ENCODE data around the gene FNDC3B. TPM values are rescaled to one million over a fixed set of nuclear protein-coding genes. Genes with fewer than 3 reads are reported as not detected.

FNDC3B gene
- total RNA-seq, 1 donor from 2014 or later = 71.8 TPM

DNA sequence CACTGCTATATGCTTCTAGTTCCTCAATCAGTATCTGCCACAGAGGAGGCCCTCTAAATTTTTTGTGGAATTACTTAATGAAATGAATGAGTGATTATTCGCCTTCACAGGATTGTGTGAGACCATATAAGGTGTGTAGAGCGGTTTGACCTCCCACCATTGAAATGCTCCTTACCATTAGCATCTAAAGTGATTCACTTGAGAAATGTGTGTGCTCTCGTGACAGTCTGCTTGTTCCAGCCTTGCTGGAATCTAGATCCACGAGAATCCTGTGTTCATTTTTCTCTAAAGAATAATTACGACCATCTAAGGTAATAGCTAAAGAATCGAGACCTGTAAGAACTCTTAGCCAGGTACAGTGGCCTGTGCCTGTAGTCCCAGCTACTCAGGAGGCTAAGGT, 126.9 kb downstream of the FNDC3B start:
- no peak for DNase-seq (ENCODE audit: low read depth in 2 of 2)

DNA sequence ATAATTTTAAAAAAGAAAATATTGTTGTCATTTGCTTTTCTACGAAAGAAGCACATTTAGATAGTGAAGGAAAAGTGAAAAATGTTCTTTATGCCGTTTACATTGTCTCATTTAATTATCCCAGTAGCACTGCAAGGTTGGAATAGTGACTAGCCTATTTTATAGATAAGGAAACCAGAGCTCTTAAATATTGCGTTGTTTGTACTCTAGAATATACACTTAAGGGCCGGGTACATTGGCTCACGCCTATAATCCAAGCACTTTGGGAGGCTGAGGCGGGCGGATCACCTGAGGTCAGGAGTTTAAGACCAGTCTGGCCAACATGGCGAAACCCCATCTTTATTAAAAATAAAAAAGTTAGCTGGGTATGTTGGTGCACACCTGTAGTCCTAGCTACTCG, 127.5 kb downstream of the FNDC3B start:
- DNase-seq (ENCODE audit: low read depth in 2 of 2) = no peak

DNA sequence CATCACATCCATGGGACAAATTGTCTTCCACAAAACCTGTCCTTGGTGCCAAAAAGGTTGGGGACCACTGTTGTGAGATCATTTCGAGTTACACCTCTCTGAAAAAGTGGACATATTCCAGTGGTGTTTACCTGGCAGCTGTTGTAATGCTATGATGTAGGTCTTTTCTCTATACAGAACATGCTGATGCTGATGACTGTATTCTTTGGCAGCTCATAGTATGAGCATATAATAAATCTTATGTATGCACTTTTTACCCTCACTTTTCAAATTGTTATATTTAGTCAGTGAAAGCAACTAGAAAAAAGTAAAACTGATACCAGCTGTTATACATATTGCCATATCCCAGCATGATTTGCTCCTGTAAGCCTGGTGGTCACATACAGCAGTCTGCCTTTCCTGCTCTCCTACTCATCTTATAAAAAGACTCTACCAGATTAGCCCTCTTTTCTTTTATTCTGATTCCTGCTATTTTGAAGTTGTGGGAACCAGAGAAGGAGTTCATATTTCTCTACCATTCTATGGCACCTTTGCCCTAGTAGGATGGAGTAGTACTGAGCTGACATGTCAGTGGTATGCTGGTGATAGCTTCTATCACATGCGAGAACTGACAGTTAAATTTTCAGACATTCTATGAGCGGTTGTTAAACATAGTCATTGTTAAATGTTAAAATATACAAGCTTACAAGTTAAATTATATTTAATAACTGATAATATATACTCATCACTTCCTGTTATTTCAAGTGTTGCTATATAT, 128.7 kb downstream of the FNDC3B start:
- no peak for DNase-seq (ENCODE audit: low read depth in 2 of 2)

DNA sequence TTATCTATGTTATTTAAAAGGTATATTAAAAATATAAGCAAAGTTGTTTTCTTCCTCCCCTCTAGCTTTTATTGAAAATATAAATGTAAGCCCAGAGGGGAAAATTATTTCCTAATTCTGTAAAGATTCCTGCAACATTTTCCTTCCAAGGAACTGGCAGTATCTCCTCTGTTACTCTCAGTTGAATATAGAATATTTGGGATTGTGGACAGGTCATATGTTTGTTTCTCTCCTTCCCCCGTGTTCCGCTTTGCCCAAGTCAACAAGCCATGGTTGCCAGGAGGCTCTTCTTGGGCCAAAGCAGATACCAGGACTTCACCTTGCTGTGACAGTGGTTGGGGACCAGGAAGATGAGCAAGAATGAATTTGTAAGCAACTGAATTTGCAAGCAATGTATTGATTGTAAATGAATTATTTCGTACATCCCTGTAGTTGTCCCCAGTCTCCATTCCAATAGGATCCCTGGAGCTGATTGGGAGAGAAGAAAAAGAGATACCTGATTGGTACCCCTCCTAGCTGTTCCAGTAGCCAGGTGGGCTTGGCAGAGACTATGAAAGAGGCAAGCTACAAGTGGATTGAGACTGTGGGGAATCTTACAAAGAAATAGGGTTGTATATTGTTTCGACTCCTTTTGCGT, 130.8 kb downstream of the FNDC3B start:
- no peak for DNase-seq (ENCODE audit: low read depth in 2 of 2)

DNA sequence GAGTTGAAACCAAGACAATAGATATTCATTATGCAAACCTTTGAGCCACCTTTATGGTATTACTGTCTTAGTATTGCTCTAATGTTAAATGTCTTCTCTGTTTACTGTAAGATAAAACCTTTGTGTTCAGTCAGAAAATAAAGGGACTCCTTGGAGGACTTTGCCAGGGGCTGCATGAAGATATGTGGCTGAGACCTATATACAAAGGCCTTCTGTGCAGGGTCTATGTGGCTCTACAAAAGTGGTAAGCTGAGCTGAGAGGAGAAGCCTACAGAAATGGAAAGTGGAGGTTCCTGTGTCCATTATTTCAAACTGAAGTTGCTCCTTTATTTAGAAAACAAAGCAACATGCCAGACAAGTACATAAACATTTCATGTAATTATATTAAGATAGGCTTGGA, 131.5 kb downstream of the FNDC3B start:
- no peak for DNase-seq (ENCODE audit: low read depth in 2 of 2)

DNA sequence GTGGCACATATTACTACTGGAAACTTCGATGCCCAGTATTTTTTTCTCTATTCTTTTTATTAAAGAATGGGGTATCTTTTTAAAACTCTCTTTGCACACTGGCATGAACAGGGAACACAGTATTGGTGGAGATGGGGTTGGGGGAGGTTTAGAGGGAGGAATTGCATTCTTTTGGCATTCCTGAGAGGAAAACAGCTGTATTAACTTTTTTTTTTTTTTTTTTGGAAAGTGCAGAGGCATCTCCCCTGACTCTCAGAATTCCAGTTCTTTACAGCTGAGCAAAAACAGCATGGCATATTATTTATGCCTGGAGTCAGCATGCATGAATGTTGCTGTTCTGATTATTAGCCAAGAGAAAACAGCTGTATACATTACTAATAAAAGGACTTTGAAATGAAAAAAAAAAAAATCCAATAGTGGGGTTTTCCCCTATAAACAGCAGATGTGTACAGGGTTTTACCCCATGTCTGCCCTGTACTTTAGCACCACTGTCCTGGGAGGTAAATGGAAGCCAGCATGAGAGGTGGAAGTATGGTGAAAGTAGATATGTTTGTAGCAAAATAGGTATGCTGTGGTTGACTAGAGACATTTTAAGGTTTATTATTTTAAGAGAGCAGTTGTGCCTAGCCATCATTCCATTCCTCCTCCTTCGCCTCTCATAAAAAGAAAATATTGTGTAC, 132.2 kb downstream of the FNDC3B start:
- DNase-seq (ENCODE audit: low read depth in 2 of 2) = no peak

DNA sequence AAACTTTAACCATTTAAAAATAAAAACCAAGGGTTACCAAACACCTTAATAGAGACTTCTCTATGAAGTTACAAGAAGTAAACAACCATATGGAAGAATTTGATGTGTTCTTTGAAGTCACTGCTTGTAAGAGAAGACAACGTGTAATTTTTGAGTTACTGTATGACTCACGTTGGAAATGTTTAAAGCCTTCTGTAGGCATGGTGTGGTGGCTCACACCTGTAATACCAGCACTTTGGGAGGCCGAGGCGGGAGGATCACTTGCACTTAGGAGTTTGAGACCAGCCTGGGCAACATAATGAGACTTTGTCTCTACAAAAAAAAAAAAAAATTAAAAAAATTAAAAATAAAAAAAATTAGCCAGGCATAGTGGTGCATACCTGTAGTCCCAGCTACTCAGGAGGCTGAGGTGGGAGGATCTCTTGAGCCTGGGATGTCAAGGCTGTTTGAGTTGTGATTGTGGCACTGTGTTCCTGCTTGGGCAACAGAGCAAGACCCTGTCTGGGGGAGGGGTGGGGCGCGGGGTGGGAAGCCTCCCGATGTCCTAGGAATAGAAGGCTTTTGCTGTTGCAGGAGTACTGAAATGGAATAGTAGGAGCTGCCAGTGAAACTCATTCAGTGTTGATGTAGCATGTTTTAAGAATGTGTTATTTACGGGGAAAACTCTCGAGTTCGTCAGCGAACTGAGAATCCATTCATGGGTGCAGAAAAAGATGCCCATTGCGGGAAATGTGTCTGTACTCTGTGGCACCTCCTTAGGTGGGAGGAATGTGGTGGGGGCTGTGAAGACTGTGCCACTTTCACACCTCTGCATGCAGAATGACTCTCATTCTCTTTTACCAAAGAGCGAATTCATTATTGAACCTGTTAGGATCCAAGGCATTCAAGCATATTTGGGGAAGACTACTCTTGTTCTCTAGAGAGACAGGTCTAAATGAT, 134.2 kb downstream of the FNDC3B start:
- DNase-seq (ENCODE audit: low read depth in 2 of 2) = no peak

DNA sequence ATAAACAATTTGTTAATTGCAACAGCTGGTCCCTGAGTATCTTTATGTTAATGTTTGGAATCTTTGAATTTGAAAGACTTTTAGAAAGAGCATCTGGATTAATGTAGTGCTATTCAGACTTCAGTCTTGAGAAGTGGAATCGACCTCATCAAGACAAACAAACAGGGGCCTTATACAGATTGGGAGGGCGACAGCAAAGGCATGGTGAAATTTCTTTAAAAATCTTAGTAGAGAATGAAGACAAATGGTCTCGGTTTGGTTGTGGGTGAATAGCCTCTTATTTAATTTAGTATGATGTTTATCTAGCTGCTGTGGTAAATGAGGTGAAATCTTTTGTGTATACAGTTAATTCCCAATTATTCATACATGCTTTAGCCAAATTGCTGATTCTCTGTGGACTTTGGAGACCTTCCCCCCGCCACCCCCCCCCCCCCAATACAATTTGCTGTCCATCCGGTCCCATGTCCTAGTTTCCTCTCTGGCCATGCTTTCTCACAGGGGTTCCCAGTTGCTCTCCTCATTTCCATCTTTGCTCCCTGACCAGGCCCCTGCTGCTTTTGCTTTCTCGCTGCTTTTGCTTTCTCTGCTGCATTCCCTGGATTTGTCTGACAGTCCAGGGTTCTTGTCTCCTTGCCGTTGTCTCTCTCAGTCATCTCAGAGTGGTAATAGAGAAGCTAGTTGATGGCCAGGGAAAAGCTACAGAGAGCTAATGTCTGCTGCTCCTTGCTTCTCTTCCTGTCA, 135.3 kb downstream of the FNDC3B start:
- DNase-seq (ENCODE audit: low read depth in 2 of 2) = peak; percentile 25 to 31

DNA sequence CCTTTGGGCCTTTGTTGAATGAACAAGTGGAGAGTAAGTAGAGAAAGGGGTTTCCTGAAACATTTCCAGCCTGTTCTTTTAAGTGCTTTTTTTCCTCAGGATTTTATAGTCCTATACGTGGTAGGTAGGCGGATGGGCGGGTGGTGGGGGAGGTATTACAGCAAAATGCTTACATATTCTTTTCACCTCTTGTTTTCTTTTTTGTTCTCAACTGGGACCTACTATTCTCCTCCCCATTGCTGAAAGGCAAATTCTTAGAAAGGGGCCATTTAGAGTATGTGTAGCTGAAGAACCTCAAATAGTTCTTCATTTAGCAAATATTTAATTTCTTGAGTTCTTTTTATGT, 135.8 kb downstream of the FNDC3B start:
- no peak for DNase-seq (ENCODE audit: low read depth in 2 of 2)

DNA sequence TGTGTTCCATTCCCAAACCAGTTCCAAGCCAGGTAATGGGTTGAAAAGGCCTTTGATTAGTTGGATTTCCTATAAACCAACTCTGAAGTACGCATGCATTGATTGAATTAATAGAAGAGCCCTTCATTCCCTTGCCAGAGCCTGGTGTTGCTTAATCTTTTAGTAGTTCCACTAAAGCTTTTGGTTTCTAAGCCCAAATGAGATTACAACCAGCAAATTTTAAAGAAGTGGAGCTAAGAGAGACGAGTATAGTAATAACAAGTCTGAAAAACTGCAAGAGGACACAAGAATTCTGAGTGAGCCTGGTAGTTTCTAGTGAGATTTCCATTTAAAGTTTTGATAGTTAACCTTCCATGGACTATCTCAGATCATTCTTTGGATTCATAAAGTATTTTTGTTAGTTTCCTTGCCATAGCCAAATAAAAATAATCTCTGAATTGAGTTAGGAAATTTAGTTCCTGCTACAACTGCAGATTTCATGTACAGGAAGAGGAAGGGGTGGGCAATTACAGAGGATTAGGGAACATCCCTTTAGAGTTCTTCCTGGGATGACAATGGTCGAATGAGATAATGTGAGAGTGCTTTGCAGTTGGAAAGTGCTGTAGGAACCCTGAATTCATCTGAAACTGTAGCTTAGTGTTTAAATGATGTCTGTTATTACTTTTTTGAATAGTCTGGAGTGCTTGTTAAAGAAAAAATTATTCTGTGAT, 136.8 kb downstream of the FNDC3B start:
- no peak for DNase-seq (ENCODE audit: low read depth in 2 of 2)

DNA sequence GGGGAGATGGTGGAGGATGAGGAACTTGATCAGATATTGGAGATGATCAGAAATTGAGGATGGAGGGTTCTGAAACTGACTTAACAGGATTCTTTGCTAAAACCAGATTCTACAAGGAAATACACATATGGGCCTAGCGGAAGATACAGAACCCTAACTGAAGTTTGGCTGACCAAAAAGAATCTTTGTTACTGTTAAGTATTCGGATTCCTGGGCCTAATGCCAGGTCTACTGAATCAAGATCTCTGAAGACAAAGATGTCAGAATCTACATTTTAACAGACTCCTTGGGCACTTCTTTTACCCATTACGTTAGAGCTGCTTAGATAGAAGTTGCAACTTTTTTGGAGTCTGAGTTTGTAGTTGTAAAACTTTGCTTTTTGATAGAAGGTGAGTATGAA, 137.7 kb downstream of the FNDC3B start:
- DNase-seq (ENCODE audit: low read depth in 2 of 2) = no peak

DNA sequence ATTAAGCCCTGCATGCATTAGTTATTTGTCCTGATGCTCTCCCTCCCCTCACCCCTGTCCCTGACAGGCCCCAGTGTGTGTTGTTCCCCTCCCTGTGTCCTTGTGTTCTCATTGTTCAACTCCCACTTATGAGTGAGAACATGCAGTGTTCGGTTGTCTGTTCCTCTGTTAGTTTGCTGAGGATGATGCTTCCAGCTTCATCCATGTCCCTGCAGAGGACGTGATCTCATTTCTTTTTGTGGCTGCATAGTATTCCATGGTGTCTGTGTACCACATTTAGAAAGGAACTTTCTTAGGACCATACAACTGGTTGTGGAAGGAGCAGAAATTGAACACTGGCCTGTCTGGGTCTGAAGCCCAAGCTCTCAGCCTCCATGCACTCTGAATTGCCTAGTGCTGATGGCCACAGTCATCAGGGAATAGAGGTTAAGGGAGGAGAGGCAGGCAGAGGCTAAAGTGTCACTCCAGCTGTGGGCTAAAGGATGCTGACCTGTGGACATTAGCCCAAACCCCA, 138.5 kb downstream of the FNDC3B start:
- DNase-seq (ENCODE audit: low read depth in 2 of 2) = no peak

DNA sequence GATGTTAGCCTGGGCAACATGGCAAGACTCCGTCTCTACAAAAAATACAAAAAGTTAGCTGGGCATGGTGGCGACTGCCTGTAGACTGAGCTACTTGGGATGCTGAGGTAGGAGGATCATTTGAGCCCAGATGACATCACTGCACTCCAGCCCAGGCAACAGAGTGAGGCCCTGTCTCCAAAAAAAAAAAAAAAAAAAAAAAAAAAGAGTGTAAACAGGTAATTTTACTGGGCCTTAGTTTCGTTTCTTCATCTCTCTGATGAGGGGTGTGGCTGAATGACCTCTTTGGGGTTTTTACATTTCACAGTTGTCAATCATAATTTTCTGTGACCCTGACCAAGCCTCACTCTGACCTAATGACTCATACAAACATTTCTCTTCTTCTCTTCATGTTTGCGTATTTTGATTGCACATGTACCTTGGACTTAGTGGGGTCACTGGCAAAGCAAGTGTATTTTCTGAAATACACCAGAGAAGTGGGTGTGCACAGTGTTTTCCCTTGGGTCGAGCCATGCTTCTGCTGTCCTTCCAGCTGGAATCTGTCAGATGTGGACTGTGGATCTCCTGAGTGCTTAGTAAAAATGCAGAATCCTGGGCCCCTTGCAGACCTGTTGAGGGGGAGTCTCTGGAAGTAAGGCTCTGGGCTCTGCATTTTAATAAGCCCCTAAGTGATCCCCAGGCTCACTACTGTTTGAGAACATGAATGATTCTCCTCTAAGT, 140.5 kb downstream of the FNDC3B start:
- no peak for DNase-seq (ENCODE audit: low read depth in 2 of 2)

DNA sequence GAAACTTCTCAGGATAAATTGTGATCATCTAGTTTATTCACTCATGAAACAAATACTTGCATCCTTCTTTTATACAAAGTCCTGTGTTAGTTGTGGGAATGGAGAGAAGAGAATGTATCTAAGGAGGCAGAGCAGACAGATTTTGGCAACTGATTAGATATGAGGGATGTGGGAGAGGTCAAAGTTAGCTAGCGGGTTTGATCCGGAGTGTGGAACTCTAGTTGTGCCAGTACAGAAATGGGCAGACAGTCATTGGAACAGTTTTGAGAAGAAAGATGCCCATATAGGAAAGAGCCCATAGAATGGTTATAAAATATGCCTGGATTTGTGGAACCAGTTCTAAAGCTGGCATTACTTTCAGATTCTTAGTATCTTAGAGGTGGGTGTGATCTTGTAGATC, 141.1 kb downstream of the FNDC3B start:
- no peak for DNase-seq (ENCODE audit: low read depth in 2 of 2)

DNA sequence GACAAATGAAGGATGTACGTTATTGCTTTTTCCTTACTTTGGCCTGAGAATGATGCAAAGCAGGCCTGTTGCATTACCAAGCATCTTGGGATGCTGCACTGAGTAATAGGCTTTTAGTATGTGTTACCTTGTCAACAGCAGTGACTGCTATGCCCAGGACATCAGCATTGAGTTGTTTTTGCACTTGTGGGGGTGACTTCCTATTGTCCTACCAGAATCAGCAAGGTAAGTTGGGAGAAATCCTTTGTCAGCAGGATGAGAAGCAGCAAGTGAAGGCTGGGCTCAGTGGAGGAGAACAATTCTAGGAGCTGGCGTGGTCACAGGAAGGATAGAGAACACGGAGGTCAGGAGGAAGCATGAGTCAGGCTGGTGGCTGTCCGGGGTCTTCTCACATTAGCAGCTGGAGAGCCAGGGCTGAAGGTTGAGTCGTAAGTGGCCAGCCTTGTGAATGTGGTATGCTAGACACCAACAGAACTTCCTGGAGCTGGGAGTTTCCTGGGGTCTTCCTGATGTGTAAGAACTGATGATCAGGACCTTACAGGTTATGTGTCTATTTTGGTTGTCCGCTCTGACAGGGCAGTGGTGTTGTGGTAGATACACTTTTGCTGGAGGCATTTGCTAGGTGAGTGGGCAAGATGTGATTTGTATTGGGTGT, 142.7 kb downstream of the FNDC3B start:
- DNase-seq (ENCODE audit: low read depth in 2 of 2) = peak in 1 of 2 donors; percentile 87

DNA sequence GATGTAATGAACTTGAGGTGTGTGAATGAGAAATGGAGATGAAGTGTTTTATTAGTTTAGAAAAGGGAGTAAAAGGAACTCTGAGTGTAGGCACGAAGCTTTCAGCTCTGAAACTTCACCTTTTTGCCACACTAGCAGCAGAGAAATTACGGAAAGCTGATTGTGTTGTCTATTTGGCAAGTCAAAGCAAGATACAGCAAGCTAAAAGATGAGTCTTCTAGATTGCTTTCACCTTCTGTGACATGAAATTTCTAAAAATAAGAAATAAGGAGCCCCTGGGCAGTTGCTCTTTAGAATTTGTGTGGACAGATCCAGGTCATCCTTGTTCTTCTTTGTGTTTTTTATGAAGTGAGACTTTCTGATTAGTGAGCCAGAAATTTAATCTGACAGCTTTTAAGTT, 143.4 kb downstream of the FNDC3B start:
- DNase-seq (ENCODE audit: low read depth in 2 of 2) = no peak

DNA sequence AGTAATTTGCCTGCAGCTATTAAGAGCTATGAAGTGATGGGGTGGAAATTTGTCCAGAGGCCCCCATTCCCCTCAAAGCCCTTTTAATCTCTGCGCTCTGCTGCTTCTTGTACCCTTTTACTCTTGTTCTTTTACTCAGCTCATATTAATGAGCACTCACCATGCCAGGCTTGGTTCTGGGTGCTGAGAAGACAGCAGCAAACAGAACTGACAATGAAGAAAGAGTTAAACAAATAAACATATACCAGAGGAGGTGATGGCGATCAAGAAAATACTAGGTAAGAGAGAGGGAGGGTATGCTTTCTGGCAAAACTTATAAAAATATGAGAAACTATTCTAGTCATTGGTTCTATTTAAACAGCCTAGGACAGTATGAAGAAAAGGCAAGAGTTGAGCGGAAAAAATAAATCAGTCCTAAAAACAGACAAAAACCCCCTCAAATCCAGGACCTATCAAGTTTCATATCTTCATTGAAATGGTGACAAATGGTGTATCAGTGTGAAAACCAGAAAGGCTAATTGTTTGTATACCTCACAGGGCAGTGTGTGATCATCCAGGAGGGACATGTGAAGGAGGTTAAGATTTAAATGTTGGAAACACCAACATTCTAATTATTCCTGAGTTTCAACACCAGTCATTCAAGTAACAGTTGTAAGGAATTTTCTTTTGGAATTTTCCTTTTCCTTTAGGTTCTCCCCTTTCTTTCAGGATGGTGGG, 144.9 kb downstream of the FNDC3B start:
- no peak for DNase-seq (ENCODE audit: low read depth in 2 of 2)

DNA sequence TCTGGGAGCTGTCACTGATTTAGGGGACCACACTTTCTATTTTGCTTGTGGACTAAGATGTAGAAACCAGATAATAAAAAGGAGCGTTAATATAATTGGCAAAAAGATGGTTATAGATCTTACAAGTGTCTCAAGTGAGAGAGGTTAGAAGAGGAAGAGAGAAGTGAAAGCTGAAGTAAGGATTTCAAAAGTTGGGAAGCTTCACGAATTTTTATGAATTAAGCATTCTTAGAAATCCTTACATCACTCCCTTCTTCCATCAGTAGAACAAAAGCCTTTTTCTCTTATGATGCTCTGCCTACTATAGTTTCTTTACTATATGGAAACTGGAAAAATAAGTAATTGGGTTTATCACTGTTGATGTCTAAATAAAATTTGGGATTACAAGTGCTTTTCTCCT, 146.5 kb downstream of the FNDC3B start:
- no peak for DNase-seq (ENCODE audit: low read depth in 2 of 2)

All from dermis microvascular lymphatic vessel endothelial cell (primary cell).